MG63 (cell line): ENCODE measurements around the gene NLRP7. TPM values are rescaled to one million over a fixed set of nuclear protein-coding genes. Genes with fewer than 3 reads are reported as not detected.
"Not testable (repeated sequence)": the region's sequence is repeated elsewhere in the genome, so short reads cannot be mapped to it uniquely, and the experiment has no call there.

Source experiments
- DNase-seq: peaks from one replicate; pipeline ENCODE4 v3.0.0-alpha.2; 2020
- H3K27me3 ChIP-seq: fragments of 250-450 bp; sonication (Bioruptor Pico); 2 replicates; pipeline ENCODE4 v1.5.1; 2020; ENCODE audit warnings: mild to moderate bottlenecking, moderate library complexity
- H3K36me3 ChIP-seq: fragments of 250-450 bp; sonication (Bioruptor Pico); 2 replicates; pipeline ENCODE4 v1.5.1; 2020; ENCODE audit warnings: mild to moderate bottlenecking, moderate library complexity
- H3K4me3 ChIP-seq: fragments of 250-450 bp; sonication (Bioruptor Pico); 2 replicates; pipeline ENCODE4 v1.5.1; 2020; ENCODE audit warnings: mild to moderate bottlenecking, moderate library complexity
- H3K9me3 ChIP-seq: fragments of 250-450 bp; sonication (Bioruptor Pico); 2 replicates; pipeline ENCODE4 v1.5.1; 2020; ENCODE audit warnings: mild to moderate bottlenecking, moderate library complexity
- total RNA-seq: library from RNA; depleted of rRNA; stranded (reverse); fragments of >200 nt; shearing (Covaris generic); gene quantifications from 2 replicates; pipeline ENCODE4 v1.2.3, GENCODE V29; 2014; ENCODE audit warnings: low replicate concordance

Gene NLRP7
- total RNA-seq, 1 experiment from 2014 or later, result not detected

DNA sequence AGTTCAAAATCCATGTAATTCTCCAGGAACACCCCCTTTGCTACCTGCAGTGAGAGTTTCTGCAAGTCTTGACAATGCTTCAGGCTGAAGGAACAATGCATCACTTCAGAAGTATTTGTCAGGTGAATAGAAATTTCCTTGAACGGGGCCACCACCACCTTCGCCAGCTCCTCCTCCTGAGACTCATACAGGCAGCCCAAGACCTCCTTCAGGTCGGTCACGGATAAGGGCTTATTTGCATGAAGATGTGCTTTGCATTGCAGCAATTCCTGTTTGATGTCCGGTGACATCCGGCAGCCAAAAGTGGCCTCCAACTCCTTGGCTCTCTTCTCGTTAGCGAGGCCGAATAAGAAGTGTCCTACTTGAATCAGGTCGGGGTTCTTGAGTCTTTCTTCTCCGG is 8.4 kb downstream of the NLRP7 start:
- H3K27me3 ChIP-seq, result peaks cover 2% of the 10 kb centered on the region
- H3K4me3 ChIP-seq, result no peak overlapping the region
- H3K36me3 ChIP-seq, result no peaks in the 10 kb centered on the region
- H3K9me3 ChIP-seq, result no peaks in the 10 kb centered on the region
- DNase-seq, result no peak

DNA sequence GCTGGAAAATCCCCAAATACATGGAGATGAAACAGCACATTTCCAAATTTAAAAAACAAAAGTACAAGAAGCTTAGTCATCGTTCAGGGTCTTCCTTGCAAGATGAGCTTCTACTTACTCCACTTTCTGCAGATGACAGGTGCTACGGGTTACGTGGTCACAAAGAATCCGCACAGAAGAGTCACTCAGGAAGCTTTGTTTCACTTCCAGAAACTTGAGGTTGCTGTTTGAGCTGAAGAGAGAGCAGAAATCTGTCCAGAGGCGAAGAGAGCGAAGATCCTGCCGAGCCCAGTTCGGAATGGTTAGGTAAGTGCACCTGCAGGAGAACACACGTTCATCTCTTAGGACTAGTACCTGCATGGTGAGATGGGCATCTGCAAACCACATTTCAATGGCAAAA is 9.4 kb downstream of the NLRP7 start:
- Histone ChIP-seq H3K36me3 (no peaks in the 10 kb centered on the region), H3K27me3 (peaks cover 2% of the 10 kb centered on the region), H3K9me3 (no peaks in the 10 kb centered on the region), H3K4me3 (no peak overlapping the region)
- DNase-seq, result no peak

DNA sequence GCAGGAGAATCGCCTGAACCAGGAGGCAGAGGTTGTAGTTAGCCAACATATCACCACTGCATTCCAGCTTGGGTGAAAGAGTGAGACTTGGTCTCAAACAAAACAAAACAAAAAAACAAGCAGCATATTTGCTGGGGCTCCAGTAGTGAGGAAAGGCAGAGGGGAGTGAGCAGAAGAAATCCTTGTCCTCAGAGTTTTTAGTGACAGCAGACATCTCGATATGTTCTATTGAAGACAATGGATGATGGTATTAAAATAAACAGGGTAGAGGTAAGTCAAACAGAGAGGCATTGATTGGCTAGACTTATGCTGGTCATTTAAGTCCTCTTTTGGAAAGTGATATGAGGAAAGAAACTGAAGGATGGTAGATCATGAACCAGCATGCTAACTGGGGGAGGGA is 19.0 kb downstream of the NLRP7 start:
- H3K4me3 ChIP-seq, result no peak overlapping the region
- no peaks in the 10 kb centered on the region for H3K36me3 ChIP-seq
- no peaks in the 10 kb centered on the region for H3K27me3 ChIP-seq
- DNase-seq, result no peak
- peaks cover 27% of the 10 kb centered on the region for H3K9me3 ChIP-seq

DNA sequence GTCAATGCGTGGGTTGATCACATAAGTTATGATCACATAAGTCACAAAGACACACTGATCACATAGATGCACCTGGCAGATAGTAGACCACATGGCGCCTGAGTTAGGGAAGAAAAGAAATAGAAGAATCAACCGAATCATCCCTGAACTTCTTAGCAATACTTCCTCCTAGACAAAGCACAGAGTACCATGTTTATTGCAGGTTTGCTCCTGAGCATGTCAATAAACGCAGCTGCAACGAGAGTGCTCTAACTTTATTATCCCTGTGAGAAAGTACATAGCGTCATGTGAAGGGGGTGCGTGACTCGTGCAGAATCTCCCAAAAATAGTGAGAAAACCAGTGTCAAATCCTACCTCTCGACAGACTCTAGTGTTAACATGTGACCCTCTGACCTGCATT is 24.1 kb downstream of the NLRP7 start:
- H3K9me3 ChIP-seq, result peaks cover 14% of the 10 kb centered on the region
- no peak for DNase-seq
- no peaks in the 10 kb centered on the region for H3K27me3 ChIP-seq
- no peaks in the 10 kb centered on the region for H3K36me3 ChIP-seq
- H3K4me3 ChIP-seq, result no peak overlapping the region

DNA sequence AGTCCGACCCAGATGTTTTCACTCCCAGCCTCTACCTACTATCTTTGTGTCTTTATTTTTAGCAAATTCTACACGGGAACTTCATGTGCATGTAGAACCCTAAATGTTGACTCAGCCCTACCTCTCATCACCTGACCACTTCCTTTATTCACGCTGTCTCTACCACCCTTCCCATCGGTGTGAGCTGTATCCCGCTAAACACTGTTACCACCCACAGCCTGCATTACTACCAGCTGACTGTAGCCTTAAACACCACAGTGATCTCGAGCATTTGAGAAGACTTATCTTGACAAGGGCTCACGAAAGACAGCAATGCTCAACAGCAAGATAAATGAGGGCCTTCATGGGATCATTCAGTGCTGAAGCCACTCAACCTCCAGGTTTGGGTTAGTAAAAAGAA is 26.2 kb downstream of the NLRP7 start:
- no peak overlapping the region for H3K4me3 ChIP-seq
- H3K27me3 ChIP-seq, result no peaks in the 10 kb centered on the region
- peaks cover 5% of the 10 kb centered on the region; the same call in 1 of the 2 replicates for H3K9me3 ChIP-seq

DNA sequence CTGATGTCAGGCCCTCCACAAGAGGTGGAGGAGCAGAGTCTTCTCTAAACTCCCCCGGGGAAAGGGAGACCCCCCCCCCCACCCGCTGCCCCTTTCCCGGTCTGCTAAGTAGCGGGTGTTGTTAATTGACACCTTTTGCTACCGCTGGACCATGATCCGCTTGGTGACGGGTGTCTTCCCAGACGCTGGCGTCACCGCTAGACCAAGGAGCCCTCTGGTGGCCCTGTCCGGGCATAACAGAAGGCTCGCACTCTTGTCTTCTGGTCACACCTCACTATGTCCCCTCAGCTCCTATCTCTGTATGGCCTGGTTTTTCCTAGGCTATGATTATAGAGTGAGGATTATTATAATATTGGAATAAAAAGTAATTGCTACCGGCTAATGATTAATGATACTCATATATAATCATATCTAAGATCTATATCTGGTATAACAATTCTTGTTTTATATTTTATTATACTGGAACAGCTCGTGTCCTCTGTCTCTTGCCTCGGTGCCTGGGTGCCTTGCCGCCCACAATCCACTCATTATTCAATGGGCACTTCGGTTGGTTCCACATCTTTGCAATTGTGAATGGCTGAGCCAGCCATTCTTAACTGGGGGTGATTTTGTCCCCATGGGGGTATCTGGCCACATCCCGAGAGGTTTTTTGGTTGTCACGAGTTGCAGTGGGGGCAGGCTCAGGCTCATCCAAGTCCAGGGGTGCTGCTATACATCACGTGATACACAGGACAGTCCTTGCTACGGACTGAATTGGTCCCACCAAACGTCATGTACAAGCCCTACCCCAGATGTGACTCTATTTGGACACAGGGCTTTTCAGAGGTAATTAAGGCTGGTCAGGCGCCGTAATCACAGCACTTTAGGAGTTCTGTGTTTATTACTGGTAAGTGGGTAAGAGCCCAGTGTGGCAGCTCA is 27.4 kb downstream of the NLRP7 start:
- not testable (repeated sequence) for H3K36me3 ChIP-seq, H3K9me3 ChIP-seq, H3K27me3 ChIP-seq, H3K4me3 ChIP-seq
- DNase-seq, result peak; percentile 26

More for the DNA sequence above, 26.2 kb downstream of the NLRP7 start:
- DNase-seq, result no peak
- no peaks in the 10 kb centered on the region for H3K36me3 ChIP-seq

DNA sequence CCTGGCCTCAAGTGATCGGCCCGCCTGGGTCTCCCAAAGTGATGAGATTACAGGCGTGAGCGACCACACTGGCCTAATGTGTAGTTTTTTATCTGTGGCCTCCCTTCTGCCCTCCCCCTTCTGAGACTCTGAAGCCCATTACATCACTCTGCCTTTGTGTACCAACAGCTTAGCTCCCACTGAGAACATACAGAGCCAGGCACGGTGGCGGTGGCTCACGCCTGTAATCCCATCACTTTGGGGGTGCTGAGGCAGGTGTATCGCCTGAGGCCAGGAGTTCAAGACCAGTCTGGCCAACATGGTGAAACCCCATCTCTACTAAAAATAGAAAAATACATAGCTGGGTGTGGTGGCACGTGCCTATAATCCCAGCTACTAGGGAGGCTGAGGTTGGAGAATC is 28.8 kb downstream of the NLRP7 start:
- no peaks in the 10 kb centered on the region for H3K36me3 ChIP-seq
- DNase-seq, result no peak
- no peak overlapping the region for H3K4me3 ChIP-seq
- H3K27me3 ChIP-seq, result no peaks in the 10 kb centered on the region
- no peaks in the 10 kb centered on the region for H3K9me3 ChIP-seq

DNA sequence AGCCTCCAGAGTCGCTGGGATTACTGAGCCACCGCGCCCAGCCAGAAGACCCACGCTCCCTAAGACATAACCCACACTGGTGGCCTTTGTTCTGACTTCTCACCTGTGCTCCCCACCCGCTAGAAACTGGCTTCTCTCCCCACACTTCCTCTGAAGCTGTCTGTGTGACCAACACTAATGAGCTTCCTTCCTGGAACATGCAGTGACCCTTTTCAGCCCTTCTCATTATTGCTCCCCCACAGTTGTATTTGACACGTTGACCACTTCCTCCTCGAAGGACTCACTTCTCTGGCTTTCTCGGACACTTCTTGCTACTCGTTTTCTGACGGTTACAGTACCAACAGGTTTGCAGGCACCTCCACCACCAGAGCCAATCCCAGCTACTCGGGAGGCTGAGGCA is 30.5 kb downstream of the NLRP7 start:
- no peak overlapping the region for H3K4me3 ChIP-seq
- no peak for DNase-seq
- no peaks in the 10 kb centered on the region for H3K27me3 ChIP-seq
- H3K36me3 ChIP-seq, result no peaks in the 10 kb centered on the region
- H3K9me3 ChIP-seq, result no peaks in the 10 kb centered on the region

DNA sequence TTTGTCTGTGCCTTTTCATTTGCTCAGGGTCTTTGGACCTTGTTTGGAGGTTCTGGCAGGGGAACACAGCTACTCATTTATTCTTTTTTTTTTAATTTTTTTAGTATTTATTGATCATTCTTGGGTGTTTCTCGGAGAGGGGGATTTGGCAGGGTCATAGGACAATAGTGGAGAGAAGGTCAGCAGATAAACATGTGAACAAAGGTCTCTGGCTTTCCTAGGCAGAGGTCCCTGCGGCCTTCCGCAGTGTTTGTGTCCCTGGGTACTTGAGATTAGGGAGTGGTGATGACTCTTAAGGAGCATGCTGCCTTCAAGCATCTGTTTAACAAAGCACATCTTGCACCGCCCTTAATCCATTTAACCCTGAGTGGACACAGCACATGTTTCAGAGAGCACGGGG is 39.4 kb downstream of the NLRP7 start:
- not testable (repeated sequence) for H3K4me3 ChIP-seq, H3K9me3 ChIP-seq, H3K27me3 ChIP-seq, DNase-seq, H3K36me3 ChIP-seq

DNA sequence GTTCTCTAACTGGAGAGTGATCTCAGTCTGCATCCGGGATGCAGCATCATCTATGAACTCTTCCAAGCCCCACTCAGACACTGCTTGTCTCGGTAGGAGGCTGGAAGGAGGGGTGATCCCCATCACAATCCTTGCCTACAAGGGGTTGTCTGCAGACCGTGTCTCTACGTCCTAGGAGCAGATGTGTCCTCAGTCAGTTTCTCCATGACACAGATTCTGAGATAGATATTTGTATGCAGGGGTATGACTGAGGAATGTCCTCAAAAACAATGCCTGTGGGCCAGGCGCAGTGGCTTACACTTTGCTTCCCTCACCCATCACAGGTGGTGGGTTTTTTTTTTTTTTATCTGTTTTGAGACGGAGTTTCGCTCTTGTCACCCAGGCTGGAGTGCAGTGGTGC is 40.5 kb downstream of the NLRP7 start:
- no peaks in the 10 kb centered on the region for H3K27me3 ChIP-seq
- no peaks in the 10 kb centered on the region for H3K36me3 ChIP-seq
- no peaks in the 10 kb centered on the region for H3K9me3 ChIP-seq
- DNase-seq, result no peak
- H3K4me3 ChIP-seq, result no peak overlapping the region

DNA sequence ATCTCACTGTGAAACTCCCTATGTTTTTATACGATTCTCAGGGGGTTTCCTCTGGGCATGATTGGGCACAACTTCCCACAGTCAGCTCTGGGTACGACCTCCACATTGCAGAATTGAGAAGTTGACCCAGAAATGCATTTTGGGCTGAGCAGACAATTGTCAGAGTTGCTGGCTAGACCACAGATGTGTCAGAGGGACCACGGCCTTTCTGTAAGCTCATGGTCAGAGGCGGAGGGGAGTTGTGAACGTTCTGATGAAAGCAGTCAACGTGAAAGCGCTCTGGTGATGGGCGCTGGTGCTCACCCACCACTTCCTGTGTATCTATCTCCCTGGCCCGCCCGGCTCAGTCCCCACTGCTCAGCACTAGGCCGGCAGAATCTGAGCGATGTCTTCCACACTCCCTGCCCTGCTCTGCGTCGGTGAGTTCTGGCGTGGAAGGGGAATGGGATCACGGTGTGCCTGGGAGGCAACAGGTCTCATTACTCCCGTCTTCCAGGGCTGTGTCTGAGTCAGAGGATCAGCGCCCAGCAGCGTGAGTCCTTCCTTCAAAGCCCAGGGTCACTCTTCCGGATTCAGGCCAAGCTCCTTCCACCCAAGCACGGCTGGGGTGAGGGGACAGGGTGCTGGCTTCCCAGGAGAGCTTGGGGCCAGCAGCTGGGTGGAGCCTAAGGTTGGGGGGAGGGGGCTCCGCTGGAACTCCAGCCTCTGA is 41.4 kb downstream of the NLRP7 start, which contains the start of gene NCR1:
Gene NCR1, plus strand, starts transcription at position 346 of the 709 bp plus-strand sequence. Its CDS starts 40 bp downstream, at position 386.
- H3K9me3 ChIP-seq, result no peaks in the 10 kb centered on the region
- DNase-seq, result no peak
- no peaks in the 10 kb centered on the region for H3K36me3 ChIP-seq
- no peaks in the 10 kb centered on the region for H3K27me3 ChIP-seq
- no peak within 1 kb of the TSS for H3K4me3 ChIP-seq

DNA sequence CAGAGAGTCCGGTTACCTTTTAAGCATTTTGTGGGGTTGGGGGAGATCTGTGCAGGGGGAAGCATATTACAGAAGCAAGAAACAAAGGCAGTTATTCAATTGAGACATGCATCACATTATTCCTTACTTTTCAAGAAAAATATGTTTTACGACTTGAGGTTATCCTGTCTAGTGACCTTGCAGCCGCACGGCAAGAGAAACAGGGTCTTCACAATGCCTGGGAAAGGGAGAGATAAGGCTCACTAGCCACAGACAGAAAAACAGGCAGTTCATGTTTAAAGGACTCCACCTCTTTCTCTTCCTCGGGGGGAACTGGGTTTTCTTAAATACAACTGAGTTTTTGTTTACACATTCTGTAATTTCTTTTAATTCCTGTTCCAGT is 41.9 kb downstream of the NLRP7 start:
- Histone ChIP-seq H3K36me3 (no peaks in the 10 kb centered on the region), H3K9me3 (no peaks in the 10 kb centered on the region), H3K4me3 (no peak overlapping the region), H3K27me3 (no peaks in the 10 kb centered on the region)
- no peak for DNase-seq

DNA sequence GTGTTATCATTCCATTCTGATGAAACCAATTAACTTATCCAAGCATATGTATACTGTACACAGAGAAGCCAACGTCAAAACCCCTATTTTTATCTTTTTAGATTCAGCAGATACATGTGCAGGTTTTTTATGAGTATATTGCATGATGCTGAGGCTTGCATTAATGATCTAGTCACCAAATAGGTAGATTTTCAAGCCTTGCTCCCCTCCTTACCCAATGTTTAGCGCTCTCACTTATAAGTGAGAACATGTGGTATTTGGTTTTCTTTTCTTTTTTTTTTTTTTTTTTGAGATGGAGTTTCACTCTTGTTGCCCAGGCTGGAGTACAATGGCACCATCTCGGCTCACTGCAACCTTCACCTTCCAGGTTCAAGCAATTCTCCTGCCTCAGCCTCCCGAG is 43.1 kb downstream of the NLRP7 start:
- not testable (repeated sequence) for H3K36me3 ChIP-seq, H3K27me3 ChIP-seq, H3K4me3 ChIP-seq, DNase-seq, H3K9me3 ChIP-seq

DNA sequence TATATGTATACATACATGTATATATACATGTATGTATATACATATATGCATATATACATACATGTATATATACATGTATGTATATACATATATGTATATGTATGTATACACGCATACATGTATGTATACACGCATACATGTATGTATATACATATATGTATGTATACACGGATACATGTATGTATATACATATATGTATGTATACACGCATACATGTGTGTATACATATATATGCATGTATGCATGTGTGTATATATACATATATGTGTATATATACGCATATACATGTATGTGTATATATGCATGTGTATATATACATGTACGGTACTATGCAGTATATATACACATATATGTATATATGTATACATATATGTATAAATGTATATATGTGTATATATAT is 44.0 kb downstream of the NLRP7 start:
- Histone ChIP-seq H3K27me3 (no peaks in the 10 kb centered on the region), H3K36me3 (no peaks in the 10 kb centered on the region), H3K4me3 (no peak overlapping the region), H3K9me3 (no peaks in the 10 kb centered on the region)
- no peak for DNase-seq

DNA sequence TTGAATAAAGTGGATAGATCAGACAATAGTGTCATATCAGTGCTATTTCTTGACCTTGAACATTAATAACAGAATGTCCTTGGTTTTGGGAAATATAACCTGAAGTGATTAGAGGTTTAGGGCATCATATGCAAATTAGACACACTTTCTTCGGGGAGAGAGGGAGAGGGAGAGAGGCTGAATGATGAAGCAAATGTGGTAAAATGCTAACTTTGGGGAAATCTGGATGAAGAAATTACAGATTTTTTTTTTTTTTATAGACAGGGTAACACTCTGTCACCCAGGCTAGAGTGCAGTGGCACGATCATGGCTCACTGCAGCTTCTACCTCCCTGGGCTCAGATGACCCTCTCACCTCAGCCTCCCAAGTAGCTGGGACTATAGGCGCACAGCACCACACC is 45.3 kb downstream of the NLRP7 start:
- no peak overlapping the region for H3K4me3 ChIP-seq

DNA sequence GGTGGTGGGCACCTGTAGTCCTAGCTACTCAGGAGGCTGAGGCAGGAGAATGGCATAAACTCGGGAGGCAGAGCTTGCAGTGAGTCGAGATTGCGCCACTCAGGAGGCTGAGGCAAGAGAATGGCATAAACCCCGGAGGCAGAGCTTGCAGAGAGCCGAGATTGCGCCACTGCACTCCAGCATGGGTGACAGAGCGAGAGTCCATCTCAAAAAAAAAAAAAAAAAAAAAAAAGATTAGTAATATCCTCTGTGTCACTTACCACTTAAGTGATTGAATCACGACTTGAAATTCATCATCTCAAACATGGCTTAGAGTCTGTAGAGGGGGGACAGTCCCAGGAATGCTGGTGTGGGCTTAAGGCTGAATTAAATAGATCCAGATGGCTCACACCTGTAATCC is 46.2 kb downstream of the NLRP7 start:
- peak; percentile 61 for DNase-seq
- not testable (repeated sequence) for H3K27me3 ChIP-seq, H3K9me3 ChIP-seq, H3K4me3 ChIP-seq, H3K36me3 ChIP-seq

More for the DNA sequence above, 45.3 kb downstream of the NLRP7 start:
- Histone ChIP-seq H3K27me3 (no peaks in the 10 kb centered on the region), H3K36me3 (no peaks in the 10 kb centered on the region), H3K9me3 (no peaks in the 10 kb centered on the region)
- no peak for DNase-seq

DNA sequence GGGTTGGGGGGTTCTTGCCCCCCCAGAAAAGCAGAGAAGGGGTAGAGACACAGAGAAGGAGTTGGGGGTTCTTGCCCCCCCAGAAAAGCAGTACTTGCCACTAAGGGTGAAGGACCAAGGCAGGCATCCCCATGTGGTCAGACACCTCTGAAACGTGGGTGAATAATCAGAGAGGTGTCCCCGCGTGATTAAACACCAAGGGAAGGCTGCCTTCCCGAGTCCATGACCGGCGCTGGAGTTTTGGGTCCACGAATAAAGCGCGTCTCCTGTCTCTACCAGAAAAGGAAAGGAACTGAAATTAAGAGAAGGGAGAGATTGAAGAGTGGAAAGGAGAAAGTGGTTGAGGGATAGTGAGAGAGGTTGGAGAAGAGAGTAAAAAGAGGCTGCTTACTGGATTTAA is 47.7 kb downstream of the NLRP7 start:
- H3K27me3 ChIP-seq, H3K4me3 ChIP-seq, DNase-seq, H3K36me3 ChIP-seq, H3K9me3 ChIP-seq: not testable (repeated sequence)

DNA sequence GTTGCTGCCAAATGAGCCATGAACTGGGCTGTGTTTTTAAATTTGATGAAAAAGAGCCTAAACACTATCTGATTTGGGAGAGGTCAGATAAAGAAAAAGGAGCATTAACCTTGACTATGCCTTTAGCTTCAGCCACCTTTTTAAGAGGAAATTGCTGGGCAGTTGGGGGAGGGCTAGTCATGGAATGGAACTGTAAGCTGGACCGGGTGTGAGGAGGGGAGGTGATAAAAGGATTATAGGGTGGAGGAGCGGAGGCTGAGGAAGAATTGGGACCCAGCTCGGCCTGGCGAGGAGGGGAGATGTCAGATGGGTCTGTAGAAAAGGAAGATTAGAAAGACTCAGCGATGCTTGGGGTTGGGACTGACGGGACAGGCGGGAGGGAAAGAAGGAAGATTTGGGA is 48.6 kb downstream of the NLRP7 start:
- DNase-seq, H3K9me3 ChIP-seq, H3K4me3 ChIP-seq, H3K27me3 ChIP-seq, H3K36me3 ChIP-seq: not testable (repeated sequence)
